Neural cell (in vitro differentiated cells): Measurements from ENCODE around the gene CDCP1. TPM values are rescaled to one million over a fixed set of nuclear protein-coding genes. Genes with fewer than 3 reads are reported as not detected.

Source experiments
- H2AFZ ChIP-seq: fragments of 200-600, 300-800 bp; sonication (generic), shearing (Covaris generic); 2 replicates; pipeline ENCODE4 v1.6.0; 2014; ENCODE audit warnings: low read depth, mild to moderate bottlenecking, antibody characterized with exemption, low read length, moderate library complexity
- H3F3A ChIP-seq: fragments of 200-600 bp; shearing (Covaris generic); 2 replicates; pipeline ENCODE4 v1.6.1; 2016; ENCODE audit warnings: mild to moderate bottlenecking, moderate library complexity, mixed read lengths, antibody characterized with exemption, low read length; ENCODE audit not compliant: insufficient read depth, poor library complexity, severe bottlenecking
- H3K27ac ChIP-seq: fragments of 200-600, 300-800 bp; sonication (generic), shearing (Covaris generic); 2 replicates; pipeline ENCODE4 v1.5.1; 2014; ENCODE audit warnings: mild to moderate bottlenecking, low read length, moderate library complexity
- H3K27me3 ChIP-seq: fragments of 300-800, 200-600 bp; sonication (generic), shearing (Covaris generic); 2 replicates; pipeline ENCODE4 v1.6.0; 2014; ENCODE audit warnings: mild to moderate bottlenecking, low read depth, low read length, moderate library complexity; ENCODE audit not compliant: insufficient read depth
- H3K36me3 ChIP-seq: fragments of 300-800, 200-600 bp; sonication (generic), shearing (Covaris generic); 2 replicates; pipeline ENCODE4 v1.5.1; 2014; ENCODE audit warnings: mild to moderate bottlenecking, antibody characterized with exemption, low read length, moderate library complexity; ENCODE audit not compliant: insufficient read depth
- H3K4me2 ChIP-seq: fragments of 300-800, 200-600 bp; sonication (generic), shearing (Covaris generic); 2 replicates; pipeline ENCODE4 v1.6.0; 2014; ENCODE audit warnings: mild to moderate bottlenecking, low read length
- H3K4me3 ChIP-seq: fragments of 300-800, 200-600 bp; sonication (generic), shearing (Covaris generic); 2 replicates; pipeline ENCODE4 v1.5.1; 2014; ENCODE audit warnings: mild to moderate bottlenecking, low read length, moderate library complexity
- H3K79me2 ChIP-seq: fragments of 200-600 bp; shearing (Covaris generic); replicated peaks from 2 replicates; pipeline ENCODE4 v1.6.0; 2014; ENCODE audit warnings: mild to moderate bottlenecking, low read length, moderate library complexity; ENCODE audit not compliant: insufficient read depth
- H3K9ac ChIP-seq: fragments of 300-800, 200-600 bp; sonication (generic), shearing (Covaris generic); 2 replicates; pipeline ENCODE4 v1.6.1; 2016; ENCODE audit warnings: mild to moderate bottlenecking, low read length, mixed read lengths
- H3K9me2 ChIP-seq: fragments of 200-600 bp; shearing (Covaris generic); 2 replicates; pipeline ENCODE4 v1.6.1; 2016; ENCODE audit warnings: mild to moderate bottlenecking, low read length, mixed read lengths; ENCODE audit not compliant: insufficient read depth
- H3K9me3 ChIP-seq: fragments of 200-600, 300-800 bp; sonication (generic), shearing (Covaris generic); 2 replicates; pipeline ENCODE4 v1.6.1; 2016; ENCODE audit warnings: mild to moderate bottlenecking, mixed run types, low read length, moderate library complexity, mixed read lengths
- H4K20me1 ChIP-seq: fragments of 200-600 bp; shearing (Covaris generic); 2 replicates; pipeline ENCODE4 v1.6.1; 2016; ENCODE audit warnings: mild to moderate bottlenecking, mixed run types; ENCODE audit not compliant: insufficient read depth
- EP300 ChIP-seq: fragments of 450-650 bp; conservative IDR thresholded peaks from 2 replicates; pipeline ENCODE4 v1.6.1; 2014; ENCODE audit warnings: antibody characterized with exemption, mild to moderate bottlenecking, moderate library complexity; ENCODE audit not compliant: poor library complexity, severe bottlenecking
- MXI1 ChIP-seq: fragments of 450-650 bp; conservative IDR thresholded peaks from 2 replicates; pipeline ENCODE4 v1.6.1; 2014; ENCODE audit warnings: antibody characterized with exemption, mild to moderate bottlenecking; ENCODE audit not compliant: poor library complexity, severe bottlenecking
- POLR2AphosphoS5 ChIP-seq: IDR thresholded peaks from 2 replicates; pipeline ENCODE4 v1.6.1; 2012
- RAD21 ChIP-seq: fragments of 450-650 bp; conservative IDR thresholded peaks from 2 replicates; pipeline ENCODE4 v1.6.1; 2014; ENCODE audit warnings: antibody characterized with exemption, mild to moderate bottlenecking, moderate library complexity
- REST ChIP-seq: IDR thresholded peaks from 2 replicates; pipeline ENCODE4 v1.6.1; 2012; ENCODE audit warnings: borderline replicate concordance
- SMC3 ChIP-seq: fragments of 450-650 bp; conservative IDR thresholded peaks from 2 replicates; pipeline ENCODE4 v1.6.1; 2014; ENCODE audit warnings: antibody characterized with exemption, mild to moderate bottlenecking, moderate library complexity; ENCODE audit not compliant: poor library complexity
- TAF1 ChIP-seq: IDR thresholded peaks from 2 replicates; pipeline ENCODE4 v1.6.1; 2012; ENCODE audit warnings: low read depth
- polyA plus RNA-seq: library from polyadenylated mRNA; depleted of rRNA; stranded (reverse); fragments of >200 nt; gene quantifications from 2 replicates; pipeline ENCODE4 v1.2.3, GENCODE V29; 2014
- TF ChIP-seq, protein P1 (sequence below): fragments of 450-650 bp; IDR thresholded peaks from 2 replicates; pipeline ENCODE4 v1.5.1; 2014; ENCODE audit warnings: antibody characterized with exemption, mild to moderate bottlenecking, moderate library complexity; ENCODE audit not compliant: poor library complexity, severe bottlenecking

Gene CDCP1
- polyA plus RNA-seq, 1 donor from 2014 or later: not detected

GRCh38 chr3:45167011-45167911, 21.1 kb upstream of the CDCP1 start:
- Histone ChIP-seq H3K9me3 (no peaks in the 10 kb centered on the region), H4K20me1 (no peaks in the 10 kb centered on the region), H3K27me3 (no peaks in the 10 kb centered on the region), H3K4me2 (no peak overlapping the region), H3K4me3 (peak overlapping the region; percentile 2), H3K79me2 (no peaks in the 10 kb centered on the region), H3K27ac (no peak overlapping the region), H2AFZ (no peak overlapping the region), H3K9me2 (no peaks in the 10 kb centered on the region), H3K9ac (no peak overlapping the region), H3F3A (no peaks in the 10 kb centered on the region), H3K36me3 (no peaks in the 10 kb centered on the region)
- no peak for TF ChIP-seq POLR2AphosphoS5
- TF ChIP-seq RAD21: peak; percentile 11
- TF ChIP-seq MXI1: no peak
- TF ChIP-seq EP300: peak; percentile 13
- TF ChIP-seq, protein P1, sequence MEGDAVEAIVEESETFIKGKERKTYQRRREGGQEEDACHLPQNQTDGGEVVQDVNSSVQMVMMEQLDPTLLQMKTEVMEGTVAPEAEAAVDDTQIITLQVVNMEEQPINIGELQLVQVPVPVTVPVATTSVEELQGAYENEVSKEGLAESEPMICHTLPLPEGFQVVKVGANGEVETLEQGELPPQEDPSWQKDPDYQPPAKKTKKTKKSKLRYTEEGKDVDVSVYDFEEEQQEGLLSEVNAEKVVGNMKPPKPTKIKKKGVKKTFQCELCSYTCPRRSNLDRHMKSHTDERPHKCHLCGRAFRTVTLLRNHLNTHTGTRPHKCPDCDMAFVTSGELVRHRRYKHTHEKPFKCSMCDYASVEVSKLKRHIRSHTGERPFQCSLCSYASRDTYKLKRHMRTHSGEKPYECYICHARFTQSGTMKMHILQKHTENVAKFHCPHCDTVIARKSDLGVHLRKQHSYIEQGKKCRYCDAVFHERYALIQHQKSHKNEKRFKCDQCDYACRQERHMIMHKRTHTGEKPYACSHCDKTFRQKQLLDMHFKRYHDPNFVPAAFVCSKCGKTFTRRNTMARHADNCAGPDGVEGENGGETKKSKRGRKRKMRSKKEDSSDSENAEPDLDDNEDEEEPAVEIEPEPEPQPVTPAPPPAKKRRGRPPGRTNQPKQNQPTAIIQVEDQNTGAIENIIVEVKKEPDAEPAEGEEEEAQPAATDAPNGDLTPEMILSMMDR: no peak

DNA sequence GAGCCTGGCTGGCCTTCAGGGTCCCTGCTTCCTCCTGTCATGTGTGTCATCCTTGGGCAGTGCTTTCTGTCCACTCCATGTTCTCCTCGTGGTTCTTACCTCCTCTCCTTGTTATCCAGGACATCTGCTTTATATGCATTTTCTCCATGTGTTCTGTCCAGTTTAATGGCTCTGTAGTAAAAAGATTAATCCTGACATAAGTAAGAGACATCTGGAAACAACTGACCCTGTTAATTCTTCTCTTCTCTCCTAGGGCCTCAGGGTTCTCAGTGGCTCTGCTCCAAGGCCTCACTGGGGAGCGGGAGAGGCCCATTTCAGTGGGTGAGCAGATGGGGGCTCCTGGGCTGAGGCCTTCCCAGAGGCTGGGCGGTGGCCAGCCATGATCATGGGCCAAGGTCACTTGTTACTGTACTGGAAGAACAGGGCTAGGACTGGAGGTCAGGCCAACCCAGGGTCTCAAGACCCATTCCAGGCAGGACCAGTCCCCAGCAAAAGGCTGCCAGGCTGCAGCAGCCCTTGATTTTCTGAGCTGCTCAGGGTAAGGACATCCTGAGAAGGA, 20.2 kb upstream of the CDCP1 start:
- H3K36me3 ChIP-seq: no peaks in the 10 kb centered on the region
- H3K9ac ChIP-seq: no peak overlapping the region
- no peak overlapping the region for H3K4me3 ChIP-seq
- H3F3A ChIP-seq: no peaks in the 10 kb centered on the region
- H2AFZ ChIP-seq: no peak overlapping the region
- no peaks in the 10 kb centered on the region for H3K79me2 ChIP-seq
- H4K20me1 ChIP-seq: no peaks in the 10 kb centered on the region
- H3K9me3 ChIP-seq: no peaks in the 10 kb centered on the region
- no peak overlapping the region for H3K4me2 ChIP-seq
- H3K9me2 ChIP-seq: no peaks in the 10 kb centered on the region
- no peaks in the 10 kb centered on the region for H3K27me3 ChIP-seq
- no peak for TF ChIP-seq REST
- TF ChIP-seq MXI1: no peak
- no peak for TF ChIP-seq TAF1
- TF ChIP-seq, protein P1: no peak
- no peak for TF ChIP-seq POLR2AphosphoS5
- no peak for TF ChIP-seq SMC3
- no peak for TF ChIP-seq RAD21
- H3K27ac ChIP-seq: no peak overlapping the region
